Measurements from ENCODE around the gene SEC14L2. TPM values are rescaled to one million over a fixed set of nuclear protein-coding genes. Genes with fewer than 3 reads are reported as not detected.

The SEC14L2 gene
- total RNA-seq, 1 experiment from 2014 or later, result 3.9 TPM

GRCh38 chr22:30348809-30349208, 48.0 kb upstream of the SEC14L2 start (continued):
- no peak for TF ChIP-seq FOXP4 (CRISPR knock-in tag; IDR thresholded peaks at IDR 0.05)

- no peak for DNase-seq (ENCODE audit: low spot score)
These were observed 45.6 kb upstream of the SEC14L2 start for GRCh38 chr22:30351226-30351625.

GRCh38 chr22:30354644-30355043, 42.2 kb upstream of the SEC14L2 start:
- TF ChIP-seq GRHL2 (CRISPR knock-in tag; IDR thresholded peaks at IDR 0.05; ENCODE audit: insufficient replicate concordance, severe bottlenecking) (no peak), NFATC4 (CRISPR knock-in tag; IDR thresholded peaks at IDR 0.05) (no peak), E2F1 (CRISPR knock-in tag; IDR thresholded peaks at IDR 0.05) (no peak), CBFB (CRISPR knock-in tag; IDR thresholded peaks at IDR 0.05; ENCODE audit: low read depth) (no peak), ATF1 (CRISPR knock-in tag; IDR thresholded peaks at IDR 0.05) (no peak)
- TF ChIP-seq, protein P1, sequence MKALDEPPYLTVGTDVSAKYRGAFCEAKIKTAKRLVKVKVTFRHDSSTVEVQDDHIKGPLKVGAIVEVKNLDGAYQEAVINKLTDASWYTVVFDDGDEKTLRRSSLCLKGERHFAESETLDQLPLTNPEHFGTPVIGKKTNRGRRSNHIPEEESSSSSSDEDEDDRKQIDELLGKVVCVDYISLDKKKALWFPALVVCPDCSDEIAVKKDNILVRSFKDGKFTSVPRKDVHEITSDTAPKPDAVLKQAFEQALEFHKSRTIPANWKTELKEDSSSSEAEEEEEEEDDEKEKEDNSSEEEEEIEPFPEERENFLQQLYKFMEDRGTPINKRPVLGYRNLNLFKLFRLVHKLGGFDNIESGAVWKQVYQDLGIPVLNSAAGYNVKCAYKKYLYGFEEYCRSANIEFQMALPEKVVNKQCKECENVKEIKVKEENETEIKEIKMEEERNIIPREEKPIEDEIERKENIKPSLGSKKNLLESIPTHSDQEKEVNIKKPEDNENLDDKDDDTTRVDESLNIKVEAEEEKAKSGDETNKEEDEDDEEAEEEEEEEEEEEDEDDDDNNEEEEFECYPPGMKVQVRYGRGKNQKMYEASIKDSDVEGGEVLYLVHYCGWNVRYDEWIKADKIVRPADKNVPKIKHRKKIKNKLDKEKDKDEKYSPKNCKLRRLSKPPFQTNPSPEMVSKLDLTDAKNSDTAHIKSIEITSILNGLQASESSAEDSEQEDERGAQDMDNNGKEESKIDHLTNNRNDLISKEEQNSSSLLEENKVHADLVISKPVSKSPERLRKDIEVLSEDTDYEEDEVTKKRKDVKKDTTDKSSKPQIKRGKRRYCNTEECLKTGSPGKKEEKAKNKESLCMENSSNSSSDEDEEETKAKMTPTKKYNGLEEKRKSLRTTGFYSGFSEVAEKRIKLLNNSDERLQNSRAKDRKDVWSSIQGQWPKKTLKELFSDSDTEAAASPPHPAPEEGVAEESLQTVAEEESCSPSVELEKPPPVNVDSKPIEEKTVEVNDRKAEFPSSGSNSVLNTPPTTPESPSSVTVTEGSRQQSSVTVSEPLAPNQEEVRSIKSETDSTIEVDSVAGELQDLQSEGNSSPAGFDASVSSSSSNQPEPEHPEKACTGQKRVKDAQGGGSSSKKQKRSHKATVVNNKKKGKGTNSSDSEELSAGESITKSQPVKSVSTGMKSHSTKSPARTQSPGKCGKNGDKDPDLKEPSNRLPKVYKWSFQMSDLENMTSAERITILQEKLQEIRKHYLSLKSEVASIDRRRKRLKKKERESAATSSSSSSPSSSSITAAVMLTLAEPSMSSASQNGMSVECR (CRISPR knock-in tag; IDR thresholded peaks at IDR 0.05; ENCODE audit: borderline replicate concordance), result no peak
- POLR2A ChIA-PET, result no interaction called here
- Mint-ChIP-seq H3K9me3 (no peaks in the 10 kb centered on the region), H3K27ac (peak overlapping the region; percentile 74; the same call in 1 of the 2 replicates), H3K36me3 (peaks cover 38% of the 10 kb centered on the region), H3K4me3 (peak overlapping the region; percentile 95; the same call in 1 of the 2 replicates), H3K4me1 (peaks cover 20% of the 10 kb centered on the region), H3K27me3 (ENCODE audit: low read depth) (no peaks in the 10 kb centered on the region)
- CTCF ChIA-PET, result no interaction called here
- ATAC-seq (no peak), DNase-seq (ENCODE audit: low spot score) (no peak)

More at GRCh38 chr22:30351226-30351625, 45.6 kb upstream of the SEC14L2 start:
- Mint-ChIP-seq H3K9me3 (no peaks in the 10 kb centered on the region), H3K36me3 (peaks cover 55% of the 10 kb centered on the region), H3K27me3 (ENCODE audit: low read depth) (no peaks in the 10 kb centered on the region), H3K4me1 (peaks cover 12% of the 10 kb centered on the region), H3K27ac (no peak overlapping the region), H3K4me3 (no peak overlapping the region)
- CTCF ChIA-PET, result no interaction called here
- POLR2A ChIA-PET, result no interaction called here
- ATAC-seq, result no peak
- TF ChIP-seq NR3C1 (CRISPR knock-in tag; conservative IDR thresholded peaks at IDR 0.05; ENCODE audit: low read depth) (no peak), FOXP4 (CRISPR knock-in tag; IDR thresholded peaks at IDR 0.05) (no peak), ZNF263 (CRISPR knock-in tag; IDR thresholded peaks at IDR 0.05; ENCODE audit: low read depth) (no peak), IRF2 (CRISPR knock-in tag; IDR thresholded peaks at IDR 0.05; ENCODE audit: borderline replicate concordance, low read depth) (no peak), ZNF317 (CRISPR knock-in tag; IDR thresholded peaks at IDR 0.05; ENCODE audit: borderline replicate concordance, low read depth) (no peak), ZNF396 (CRISPR knock-in tag; IDR thresholded peaks at IDR 0.05; ENCODE audit: borderline replicate concordance) (no peak), RELA (CRISPR knock-in tag; IDR thresholded peaks at IDR 0.05; ENCODE audit: borderline replicate concordance) (no peak), NR2C2 (CRISPR knock-in tag; IDR thresholded peaks at IDR 0.05) (no peak), ATF3 (CRISPR knock-in tag; conservative IDR thresholded peaks at IDR 0.05) (no peak), TEAD4 (CRISPR knock-in tag; IDR thresholded peaks at IDR 0.05) (no peak), ZNF232 (CRISPR knock-in tag; IDR thresholded peaks at IDR 0.05) (no peak)
- TF ChIP-seq, protein P2, sequence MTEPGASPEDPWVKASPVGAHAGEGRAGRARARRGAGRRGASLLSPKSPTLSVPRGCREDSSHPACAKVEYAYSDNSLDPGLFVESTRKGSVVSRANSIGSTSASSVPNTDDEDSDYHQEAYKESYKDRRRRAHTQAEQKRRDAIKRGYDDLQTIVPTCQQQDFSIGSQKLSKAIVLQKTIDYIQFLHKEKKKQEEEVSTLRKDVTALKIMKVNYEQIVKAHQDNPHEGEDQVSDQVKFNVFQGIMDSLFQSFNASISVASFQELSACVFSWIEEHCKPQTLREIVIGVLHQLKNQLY (CRISPR knock-in tag; IDR thresholded peaks at IDR 0.05), result no peak
